SU-DHL-6 (cell line): ENCODE data around the gene INPP4B.

ENCODE experiments used
- H2AFZ ChIP-seq: fragments of 200-600 bp; sonication (generic); 2 replicates; pipeline ENCODE4 v1.6.1; 2014; ENCODE audit warnings: low read depth, mild to moderate bottlenecking, moderate library complexity, mixed read lengths, antibody characterized with exemption, low read length; ENCODE audit not compliant: severe bottlenecking
- H3F3A ChIP-seq: fragments of 200-600 bp; shearing (Covaris generic); 2 replicates; pipeline ENCODE4 v1.6.0; 2016; ENCODE audit warnings: antibody characterized with exemption, mild to moderate bottlenecking; ENCODE audit not compliant: insufficient read depth
- H3K27ac ChIP-seq: fragments of 200-600 bp; sonication (generic); 2 replicates; pipeline ENCODE4 v1.5.1; 2016; ENCODE audit warnings: low read depth, mild to moderate bottlenecking, low read length, moderate library complexity, mixed read lengths
- H3K27me3 ChIP-seq: fragments of 200-600 bp; sonication (generic), shearing (Covaris generic); 2 replicates; pipeline ENCODE4 v1.6.0; 2014; ENCODE audit warnings: mild to moderate bottlenecking, low read length
- H3K36me3 ChIP-seq: fragments of 200-600 bp; sonication (generic); 2 replicates; pipeline ENCODE4 v1.6.1; 2014; ENCODE audit warnings: mild to moderate bottlenecking, low read length, mixed read lengths
- H3K4me2 ChIP-seq: fragments of 300-600, 200-600 bp; shearing (Covaris generic), sonication (generic); 2 replicates; pipeline ENCODE4 v1.6.0; 2014; ENCODE audit warnings: low read length, low read depth, mild to moderate bottlenecking; ENCODE audit not compliant: poor library complexity, severe bottlenecking
- H3K4me3 ChIP-seq: fragments of 200-600 bp; sonication (generic); 2 replicates; pipeline ENCODE4 v1.5.1; 2014; ENCODE audit warnings: antibody characterized with exemption, low read length, mild to moderate bottlenecking, mixed read lengths; ENCODE audit not compliant: insufficient read depth, poor library complexity, severe bottlenecking
- H3K79me2 ChIP-seq: fragments of 200-600 bp; sonication (generic); 2 replicates; pipeline ENCODE4 v1.6.1; 2014; ENCODE audit warnings: mild to moderate bottlenecking, low read length, moderate library complexity; ENCODE audit not compliant: insufficient read depth
- H3K9ac ChIP-seq: fragments of 200-600 bp; sonication (generic); 2 replicates; pipeline ENCODE4 v1.7.0; 2014; ENCODE audit warnings: mild to moderate bottlenecking, low read length
- H3K9me2 ChIP-seq: fragments of 200-600 bp; sonication (generic); replicated peaks from 2 replicates; pipeline ENCODE4 v1.6.1; 2014; ENCODE audit warnings: low read length; ENCODE audit not compliant: insufficient read depth
- H3K9me3 ChIP-seq: fragments of 200-600 bp; sonication (generic); 2 replicates; pipeline ENCODE4 v1.6.1; 2014; ENCODE audit warnings: low read length, mixed read lengths; ENCODE audit not compliant: insufficient read depth
- H4K20me1 ChIP-seq: fragments of 200-600 bp; sonication (generic); 2 replicates; pipeline ENCODE4 v1.6.1; 2014; ENCODE audit warnings: low read depth, mild to moderate bottlenecking, antibody characterized with exemption, low read length, moderate library complexity, mixed read lengths
- CTCF ChIP-seq: fragments of 200-600 bp; sonication (generic); IDR thresholded peaks from one replicate; pipeline ENCODE4 v1.5.1; 2017; ENCODE audit warnings: antibody characterized with exemption, mild to moderate bottlenecking, low read length, moderate library complexity; ENCODE audit not compliant: insufficient read depth, poor library complexity, severe bottlenecking
- EZH2phosphoT487 ChIP-seq: fragments of 200-600 bp; sonication (generic), shearing (Covaris generic); conservative IDR thresholded peaks from 2 replicates; pipeline ENCODE4 v1.6.1; 2018; ENCODE audit warnings: mild to moderate bottlenecking, antibody characterized with exemption, low read length, moderate library complexity, mixed read lengths

The INPP4B gene

GRCh38 chr4:142218726-142219125 is 627.4 kb downstream of the INPP4B start:
- Histone ChIP-seq H3K9me2 (no peaks in the 10 kb centered on the region), H3K9me3 (no peaks in the 10 kb centered on the region), H3K27ac (no peak overlapping the region), H2AFZ (no peak overlapping the region), H3K79me2 (no peaks in the 10 kb centered on the region), H3K36me3 (no peaks in the 10 kb centered on the region), H3K9ac (no peak overlapping the region), H3F3A (no peaks in the 10 kb centered on the region), H3K4me2 (no peak overlapping the region), H3K27me3 (no peaks in the 10 kb centered on the region), H3K4me3 (no peak overlapping the region), H4K20me1 (no peaks in the 10 kb centered on the region)
- TF ChIP-seq CTCF = no peak
- no peak for TF ChIP-seq EZH2phosphoT487

GRCh38 chr4:142211444-142211843 is 634.7 kb downstream of the INPP4B start:
- H2AFZ ChIP-seq = no peak overlapping the region

GRCh38 chr4:142203505-142203904 is 642.6 kb downstream of the INPP4B start:
- H3K9ac ChIP-seq = no peak overlapping the region

More at GRCh38 chr4:142211444-142211843, 634.7 kb downstream of the INPP4B start:
- Histone ChIP-seq H3K4me2 (no peak overlapping the region), H4K20me1 (no peaks in the 10 kb centered on the region), H3K9me2 (no peaks in the 10 kb centered on the region), H3K79me2 (no peaks in the 10 kb centered on the region), H3K4me3 (no peak overlapping the region), H3K9me3 (no peaks in the 10 kb centered on the region), H3K27ac (no peak overlapping the region), H3K9ac (no peak overlapping the region), H3K36me3 (no peaks in the 10 kb centered on the region), H3K27me3 (no peaks in the 10 kb centered on the region), H3F3A (no peaks in the 10 kb centered on the region)
- TF ChIP-seq EZH2phosphoT487 = no peak
- TF ChIP-seq CTCF = no peak

More at GRCh38 chr4:142203505-142203904, 642.6 kb downstream of the INPP4B start:
- Histone ChIP-seq H3K9me3 (no peaks in the 10 kb centered on the region), H3K79me2 (no peaks in the 10 kb centered on the region), H4K20me1 (no peaks in the 10 kb centered on the region), H3K4me3 (no peak overlapping the region), H3K27ac (no peak overlapping the region), H3K9me2 (no peaks in the 10 kb centered on the region), H2AFZ (no peak overlapping the region), H3K36me3 (no peaks in the 10 kb centered on the region), H3K4me2 (no peak overlapping the region), H3F3A (no peaks in the 10 kb centered on the region), H3K27me3 (no peaks in the 10 kb centered on the region)
- TF ChIP-seq EZH2phosphoT487 (no peak), CTCF (no peak)
